Right lobe of liver (tissue), 6 donors: ENCODE results near the gene EPHA4. TPM values are rescaled to one million over a fixed set of nuclear protein-coding genes. Genes with fewer than 3 reads are reported as not detected.
"Not testable (repeated sequence)": the region's sequence is repeated elsewhere in the genome, so short reads cannot be mapped to it uniquely, and the experiment has no call there.

Source experiments
- ATAC-seq, 4 donors: fragments of 200-7000 bp; cut with Tn5 transposase; one replicate each; pipeline ENCODE4 v1.9.1; 2020; ENCODE audit warnings: mild to moderate bottlenecking in 4 of 4, moderate library complexity in 4 of 4
- DNase-seq, 3 donors: peaks; one replicate each; pipeline ENCODE4 v3.0.0-alpha.2; 2020
- H3K27ac ChIP-seq, 3 donors: fragments of 200-600 bp; one replicate each; pipeline ENCODE4 v1.8.0; 2022
- H3K27me3 ChIP-seq, 2 donors: fragments of 200-600 bp; one replicate each; pipeline ENCODE4 v1.8.0; 2022
- H3K36me3 ChIP-seq, 4 donors: fragments of 200-600 bp; sonication (generic) in 1 of 4; one replicate each; pipeline versions ENCODE4 v1.5.1 to v1.8.0; 2017 to 2022; ENCODE audit warnings: control low read depth in 1 of 4
- H3K4me1 ChIP-seq, 4 donors: fragments of 200-600 bp; sonication (generic) in 1 of 4; one replicate each; pipeline versions ENCODE4 v1.5.1 to v1.8.0; 2017 to 2022; ENCODE audit warnings: control low read depth in 1 of 4
- H3K4me3 ChIP-seq, 3 donors: fragments of 200-600 bp; one replicate each; pipeline ENCODE4 v1.8.0; 2022
- H3K9me3 ChIP-seq, 4 donors: fragments of 200-600 bp; sonication (generic) in 1 of 4; one replicate each; pipeline versions ENCODE4 v1.5.1 to v1.8.0; 2017 to 2022; ENCODE audit warnings: control low read depth in 1 of 4
- POLR2A ChIP-seq: fragments of 450-650 bp; IDR thresholded peaks from one replicate; pipeline ENCODE4 v1.6.1; 2017; ENCODE audit warnings: antibody characterized with exemption, mild to moderate bottlenecking
- WGBS: methylation state at CpG from one replicate; pipeline ENCODE4 v1.1.6; 2018; ENCODE audit warnings: low coverage, low lambda C conversion rate; ENCODE audit not compliant: insufficient coverage; ENCODE audit errors: missing lambda C conversion rate; 5-methylcytosine and 5-hydroxymethylcytosine counted together
- intact Hi-C, 2 donors: fragments of 100-400 bp; cut with DNase I; formaldehyde crosslinking; loops; one replicate each; pipeline versions ENCODE4 v1.11.2 to v1.14.1; 2022
- total RNA-seq, 6 experiments: library from RNA; depleted of rRNA in 2 of 6; stranded (reverse); fragments of >200 nt in 2 of 6; fragmentation: NEBNext Ultra II Directional in 3 of 6; extraction: Animal tissue kit (Norgen Biotek cat#: 25700) in 3 of 6; gene quantifications; one replicate each; pipeline versions ENCODE4 v1.1.0 to v1.2.4, GENCODE V29; 2016 to 2023
- TF ChIP-seq, protein P1 (sequence below), 4 donors: fragments of 200-600 bp in 3 of 4; fragments of 450-650 bp in 1 of 4; IDR thresholded peaks; one replicate each; pipeline versions ENCODE4 v1.5.1 to v1.8.0; 2016 to 2022; ENCODE audit warnings: antibody characterized with exemption in 4 of 4, mild to moderate bottlenecking in 2 of 4
- donor health status: DM: no; HTN: yes; CAD: no.
- donor health status: DM: no; HTN: no; CAD: no.
- donor health status: DM: no; HTN: no; CAD: no.
- donor health status: DM: no; HTN: yes; CAD: no.
- donor health status: DM: no; HTN: yes; CAD: no.

EPHA4 gene
- total RNA-seq, 6 experiments from 2014 or later = 0.61 to 2.9 (median 1.0) TPM

DNA sequence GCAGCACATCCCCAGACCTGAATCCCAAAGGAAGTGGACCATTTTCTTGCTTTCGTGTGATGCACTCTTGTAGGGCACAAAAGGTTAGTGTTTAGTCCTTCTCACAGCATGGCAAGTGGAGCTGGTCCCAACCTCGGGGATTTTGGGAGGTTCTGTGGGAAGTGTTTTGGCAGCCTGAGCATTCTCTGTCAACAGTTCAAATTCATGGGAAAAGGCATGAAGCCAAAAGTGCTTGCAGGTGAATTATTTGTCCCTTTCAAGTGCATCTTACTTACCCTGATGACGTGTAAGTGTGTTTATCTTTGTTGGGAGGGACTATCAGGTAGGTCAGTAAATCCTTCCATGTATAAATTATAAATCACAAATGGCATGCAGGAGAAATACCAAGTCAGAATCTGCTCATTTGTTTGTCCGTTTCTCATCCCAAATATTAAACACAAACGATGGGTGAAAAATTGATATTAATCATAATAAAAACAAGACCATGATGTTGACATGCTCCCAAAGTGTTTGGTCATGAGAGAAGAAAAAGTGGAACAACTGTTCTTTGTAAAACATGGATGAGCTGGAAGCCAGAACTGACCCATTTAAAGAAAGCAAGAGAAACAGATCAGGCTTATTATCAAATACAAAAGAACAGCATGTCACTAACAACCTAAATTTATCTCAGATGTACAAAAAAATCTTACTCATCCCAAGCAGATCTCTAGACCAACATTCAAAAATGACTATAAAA, 57.6 kb downstream of the EPHA4 start:
- TF ChIP-seq, protein P1, sequence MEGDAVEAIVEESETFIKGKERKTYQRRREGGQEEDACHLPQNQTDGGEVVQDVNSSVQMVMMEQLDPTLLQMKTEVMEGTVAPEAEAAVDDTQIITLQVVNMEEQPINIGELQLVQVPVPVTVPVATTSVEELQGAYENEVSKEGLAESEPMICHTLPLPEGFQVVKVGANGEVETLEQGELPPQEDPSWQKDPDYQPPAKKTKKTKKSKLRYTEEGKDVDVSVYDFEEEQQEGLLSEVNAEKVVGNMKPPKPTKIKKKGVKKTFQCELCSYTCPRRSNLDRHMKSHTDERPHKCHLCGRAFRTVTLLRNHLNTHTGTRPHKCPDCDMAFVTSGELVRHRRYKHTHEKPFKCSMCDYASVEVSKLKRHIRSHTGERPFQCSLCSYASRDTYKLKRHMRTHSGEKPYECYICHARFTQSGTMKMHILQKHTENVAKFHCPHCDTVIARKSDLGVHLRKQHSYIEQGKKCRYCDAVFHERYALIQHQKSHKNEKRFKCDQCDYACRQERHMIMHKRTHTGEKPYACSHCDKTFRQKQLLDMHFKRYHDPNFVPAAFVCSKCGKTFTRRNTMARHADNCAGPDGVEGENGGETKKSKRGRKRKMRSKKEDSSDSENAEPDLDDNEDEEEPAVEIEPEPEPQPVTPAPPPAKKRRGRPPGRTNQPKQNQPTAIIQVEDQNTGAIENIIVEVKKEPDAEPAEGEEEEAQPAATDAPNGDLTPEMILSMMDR (IDR thresholded peaks at IDR 0.05) = no peak
- TF ChIP-seq POLR2A = no peak
- Histone ChIP-seq H3K4me1 (no peaks in the 10 kb centered on the region), H3K27ac (no peak overlapping the region), H3K36me3 (no peaks in the 10 kb centered on the region), H3K27me3 (no peaks in the 10 kb centered on the region), H3K4me3 (no peak overlapping the region), H3K9me3 (no peaks in the 10 kb centered on the region)
- intact Hi-C loops = no loop called here
- WGBS = 37% methylated on average over 5 of the region's 5 CpGs
- no peak for ATAC-seq
- DNase-seq = no peak

DNA sequence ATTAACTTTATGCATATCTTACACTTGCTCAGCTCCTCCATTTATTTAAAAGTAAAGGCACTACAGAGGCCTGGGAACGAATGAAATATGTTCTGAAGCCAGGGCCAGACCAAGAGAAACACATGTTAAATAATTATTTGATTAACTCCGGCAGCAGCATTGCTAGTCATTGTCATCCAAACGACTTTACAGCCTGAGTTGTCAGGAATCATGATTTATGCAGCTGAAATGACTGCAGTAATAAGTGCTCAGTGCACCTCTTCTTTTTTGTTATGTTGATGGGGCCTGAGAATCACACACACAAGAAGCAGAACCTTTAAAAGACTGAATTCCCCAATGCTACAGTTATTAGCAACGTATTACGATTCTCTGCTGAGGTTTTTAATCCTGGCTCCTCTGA, 58.9 kb downstream of the EPHA4 start:
- DNase-seq (no peak), ATAC-seq (no peak)
- Histone ChIP-seq H3K27me3 (no peaks in the 10 kb centered on the region), H3K4me1 (no peaks in the 10 kb centered on the region), H3K4me3 (no peak overlapping the region), H3K27ac (no peak overlapping the region), H3K36me3 (no peaks in the 10 kb centered on the region), H3K9me3 (no peaks in the 10 kb centered on the region)
- 65% methylated on average over 5 of the region's 5 CpGs for WGBS
- intact Hi-C loops = no loop called here
- TF ChIP-seq POLR2A = no peak
- TF ChIP-seq, protein P1 (IDR thresholded peaks at IDR 0.05) = no peak

DNA sequence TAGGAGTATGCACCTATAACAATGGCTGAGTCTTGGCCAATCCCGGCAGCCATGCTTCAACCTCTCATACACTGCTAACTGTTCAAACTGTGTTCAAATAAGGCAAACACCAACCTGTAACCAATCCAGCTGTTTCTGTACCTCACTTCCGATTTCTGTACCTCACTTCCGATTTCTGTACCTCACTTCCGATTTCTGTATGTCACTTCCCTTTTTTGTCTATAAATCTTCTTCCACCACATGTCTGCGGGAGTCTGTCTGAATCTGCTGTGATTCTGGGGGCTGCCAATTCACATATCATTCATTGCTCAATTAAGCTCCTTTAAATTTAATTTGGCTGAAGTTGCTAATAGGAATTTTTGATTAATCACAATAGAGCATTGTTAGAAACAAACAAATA, 60.8 kb downstream of the EPHA4 start:
- ATAC-seq, H3K4me3 ChIP-seq, DNase-seq, H3K27me3 ChIP-seq, H3K36me3 ChIP-seq, intact Hi-C loops, H3K27ac ChIP-seq, H3K9me3 ChIP-seq, H3K4me1 ChIP-seq: not testable (repeated sequence)
- WGBS = 48% methylated on average over 5 of the region's 5 CpGs

DNA sequence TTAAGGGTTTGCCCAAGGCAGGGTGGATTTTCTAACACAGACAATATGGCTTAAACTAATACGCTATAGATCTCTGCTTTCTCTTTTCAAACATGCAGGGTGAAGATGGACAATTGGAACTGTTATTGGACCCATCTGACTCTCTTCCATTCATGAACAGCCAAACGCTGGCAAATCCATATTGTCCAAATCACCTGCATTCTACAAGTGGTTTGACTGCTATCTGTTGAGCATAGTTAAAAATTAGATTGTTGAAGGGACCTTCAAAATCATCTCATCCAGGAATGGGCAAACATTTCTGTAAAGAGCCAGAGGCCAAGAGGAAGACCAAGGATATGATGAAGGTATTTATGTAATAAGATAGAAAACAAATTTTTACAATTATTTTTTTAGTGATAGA, 65.6 kb downstream of the EPHA4 start:
- Histone ChIP-seq H3K27me3 (no peaks in the 10 kb centered on the region), H3K4me3 (no peak overlapping the region), H3K9me3 (no peaks in the 10 kb centered on the region), H3K27ac (no peak overlapping the region), H3K4me1 (no peaks in the 10 kb centered on the region), H3K36me3 (no peaks in the 10 kb centered on the region)
- ATAC-seq (no peak), DNase-seq (no peak)
- 45% methylated on average over 2 of the region's 2 CpGs for WGBS
- intact Hi-C loops = no loop called here
- no peak for TF ChIP-seq POLR2A
- TF ChIP-seq, protein P1 (IDR thresholded peaks at IDR 0.05) = no peak

DNA sequence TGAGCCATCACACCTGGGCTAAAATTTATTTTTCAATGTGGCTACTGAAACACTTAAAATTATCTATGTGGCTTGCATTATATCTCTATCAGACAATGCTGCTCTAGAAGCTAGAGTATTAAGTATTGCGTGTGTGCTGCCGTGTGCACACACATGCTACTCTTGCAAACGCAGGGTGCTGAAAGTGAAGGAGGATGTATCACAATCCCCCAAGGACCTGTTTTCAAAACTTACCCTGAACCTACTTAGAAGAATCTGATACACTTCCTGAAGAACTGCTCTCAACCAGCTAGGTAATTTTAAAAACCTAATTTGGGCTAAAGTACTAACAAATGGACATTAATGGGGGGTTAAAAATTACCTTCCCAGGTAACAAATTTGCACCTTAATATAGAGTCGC, 66.5 kb downstream of the EPHA4 start:
- TF ChIP-seq, protein P1 (IDR thresholded peaks at IDR 0.05) = no peak
- no peak for TF ChIP-seq POLR2A

More for the DNA sequence above, 66.5 kb downstream of the EPHA4 start:
- Histone ChIP-seq H3K9me3 (no peaks in the 10 kb centered on the region), H3K4me3 (no peak overlapping the region), H3K36me3 (no peaks in the 10 kb centered on the region), H3K27me3 (no peaks in the 10 kb centered on the region), H3K27ac (no peak overlapping the region), H3K4me1 (no peaks in the 10 kb centered on the region)
- ATAC-seq (no peak), DNase-seq (no peak)
- WGBS = 83% methylated on average over 4 of the region's 4 CpGs
- intact Hi-C loops = no loop called here
